Measurements from ENCODE around the gene HS3ST4. TPM values are rescaled to one million over a fixed set of nuclear protein-coding genes. Genes with fewer than 3 reads are reported as not detected.
A peak's percentile ranks its signal among the peaks of the same experiment; 100 is the strongest.

HS3ST4 gene
- total and polyA plus RNA-seq, 2 experiments from 2014 or later: 0.44 to 2.1 TPM

DNA sequence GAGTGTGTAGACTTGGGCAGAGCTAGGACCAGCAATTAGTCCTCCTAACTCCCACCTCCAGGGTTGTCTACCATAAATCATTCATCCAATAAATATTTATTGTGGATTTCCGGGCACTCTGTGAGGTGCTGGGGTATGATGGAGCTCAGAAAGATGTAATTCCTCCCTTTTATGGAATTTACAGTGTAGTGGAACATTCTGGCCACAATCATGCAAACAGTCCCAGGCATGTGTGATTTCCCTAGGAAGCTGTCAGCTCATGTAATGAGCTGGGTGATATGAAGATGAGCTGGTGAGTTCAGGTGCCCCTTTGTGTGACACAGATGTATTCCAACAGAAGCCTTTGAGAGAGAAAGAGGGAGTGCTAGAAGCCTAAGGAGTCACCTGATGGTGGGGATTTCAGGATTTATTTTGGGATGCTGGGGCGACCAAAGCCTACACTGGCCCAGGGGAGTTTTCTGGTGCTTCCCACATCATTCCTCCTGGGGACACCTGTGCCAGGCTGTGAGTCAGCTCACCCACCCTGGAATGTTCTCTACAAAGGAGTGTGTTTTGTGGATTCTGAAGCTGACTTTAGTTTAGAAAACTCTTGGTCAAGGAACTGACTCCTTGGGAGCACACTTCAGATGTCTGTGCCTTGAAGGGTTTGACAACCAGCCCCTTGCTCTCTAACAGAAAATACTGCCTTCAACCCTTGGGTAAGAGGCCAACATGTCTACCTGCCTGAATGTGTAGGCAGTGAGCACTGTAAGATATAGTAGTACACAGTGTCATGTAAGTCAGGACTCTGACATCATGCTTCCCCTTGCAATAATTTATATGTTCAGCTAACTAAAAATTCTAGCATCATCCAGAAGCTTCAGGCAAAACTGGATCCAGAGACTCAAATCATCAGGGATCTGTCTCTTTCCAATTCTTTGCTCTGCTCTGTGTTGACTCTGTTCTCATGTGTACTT lies 42.9 kb downstream of the HS3ST4 start:
- no peaks in the 10 kb centered on the region for H3F3A ChIP-seq (replicated peaks; ENCODE audit: low read depth)
- no peak for DNase-seq (ENCODE audit: low spot score)
- H3K4me3 Mint-ChIP-seq: no peak overlapping the region
- no peak overlapping the region for H3K4me3 ChIP-seq
- H3K27me3 Mint-ChIP-seq (ENCODE audit: insufficient read depth, low read depth, poor library complexity): no peaks in the 10 kb centered on the region
- H3K79me2 ChIP-seq (replicated peaks; ENCODE audit: insufficient read depth): no peaks in the 10 kb centered on the region
- no peak for ATAC-seq
- no peak overlapping the region for H2AFZ ChIP-seq
- no peaks in the 10 kb centered on the region; the same call in 1 of the 3 replicates for H3K36me3 Mint-ChIP-seq (ENCODE audit: low read depth)
- H3K27ac ChIP-seq (ENCODE audit: low read depth): no peak overlapping the region
- H3K9me2 ChIP-seq (ENCODE audit: insufficient read depth): no peaks in the 10 kb centered on the region
- no peak for TF ChIP-seq NANOG (IDR thresholded peaks at IDR 0.05; ENCODE audit: borderline replicate concordance)
- peaks cover 2% of the 10 kb centered on the region; the same call in 1 of the 3 replicates for H3K4me1 Mint-ChIP-seq
- peaks cover 83% of the 10 kb centered on the region for H3K9me3 Mint-ChIP-seq
- H3K4me1 ChIP-seq (ENCODE audit: insufficient read depth): no peaks in the 10 kb centered on the region
- no peak overlapping the region for H3K4me2 ChIP-seq
- no peak overlapping the region for H3K27ac Mint-ChIP-seq
- H4K20me1 ChIP-seq (replicated peaks; ENCODE audit: insufficient read depth): no peaks in the 10 kb centered on the region
- H3K36me3 ChIP-seq (ENCODE audit: insufficient read depth): no peaks in the 10 kb centered on the region
- H3K27me3 ChIP-seq (ENCODE audit: insufficient read depth): no peaks in the 10 kb centered on the region

DNA sequence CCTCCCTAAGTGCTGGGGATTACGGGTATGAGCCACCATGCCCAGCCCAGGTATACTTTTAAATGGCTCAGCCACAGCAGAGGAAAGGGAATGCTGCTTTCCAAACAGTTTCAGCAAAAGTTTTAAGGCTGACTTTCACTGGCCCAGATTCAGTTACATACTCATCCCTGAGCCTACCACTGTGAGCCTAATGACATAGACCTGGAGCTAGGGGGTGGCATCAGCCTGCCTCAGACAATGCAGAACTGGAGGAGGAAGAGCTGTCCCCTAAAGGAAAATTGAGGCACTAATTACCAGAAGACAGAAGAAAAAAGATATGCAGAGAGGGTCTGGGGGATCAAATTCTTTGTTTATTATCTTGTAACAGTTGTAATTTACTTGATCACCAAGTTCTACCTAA lies 43.9 kb downstream of the HS3ST4 start:
- H3K27me3 ChIP-seq (ENCODE audit: insufficient read depth): no peaks in the 10 kb centered on the region
- no peak overlapping the region for H3K4me2 ChIP-seq
- DNase-seq (ENCODE audit: low spot score) (peak; percentile 3), ATAC-seq (peak; percentile 53; the same call in 2 of the 3 replicates)
- H2AFZ ChIP-seq: no peak overlapping the region
- Mint-ChIP-seq H3K9me3 (peaks cover 82% of the 10 kb centered on the region), H3K27me3 (ENCODE audit: insufficient read depth, low read depth, poor library complexity) (no peaks in the 10 kb centered on the region), H3K27ac (no peak overlapping the region), H3K36me3 (ENCODE audit: low read depth) (no peaks in the 10 kb centered on the region; the same call in 1 of the 3 replicates), H3K4me3 (no peak overlapping the region), H3K4me1 (peaks cover 4% of the 10 kb centered on the region; the same call in 1 of the 3 replicates)
- TF ChIP-seq CREB1 (CRISPR knock-in tag; IDR thresholded peaks at IDR 0.05; ENCODE audit: low read depth) (no peak), EZH2 (IDR thresholded peaks at IDR 0.05; ENCODE audit: low read depth, unreplicated experiment) (no peak), ZNF114 (CRISPR knock-in tag; IDR thresholded peaks at IDR 0.05) (no peak), STAT1 (IDR thresholded peaks at IDR 0.05; ENCODE audit: unreplicated experiment) (no peak)
- TF ChIP-seq, protein P1, sequence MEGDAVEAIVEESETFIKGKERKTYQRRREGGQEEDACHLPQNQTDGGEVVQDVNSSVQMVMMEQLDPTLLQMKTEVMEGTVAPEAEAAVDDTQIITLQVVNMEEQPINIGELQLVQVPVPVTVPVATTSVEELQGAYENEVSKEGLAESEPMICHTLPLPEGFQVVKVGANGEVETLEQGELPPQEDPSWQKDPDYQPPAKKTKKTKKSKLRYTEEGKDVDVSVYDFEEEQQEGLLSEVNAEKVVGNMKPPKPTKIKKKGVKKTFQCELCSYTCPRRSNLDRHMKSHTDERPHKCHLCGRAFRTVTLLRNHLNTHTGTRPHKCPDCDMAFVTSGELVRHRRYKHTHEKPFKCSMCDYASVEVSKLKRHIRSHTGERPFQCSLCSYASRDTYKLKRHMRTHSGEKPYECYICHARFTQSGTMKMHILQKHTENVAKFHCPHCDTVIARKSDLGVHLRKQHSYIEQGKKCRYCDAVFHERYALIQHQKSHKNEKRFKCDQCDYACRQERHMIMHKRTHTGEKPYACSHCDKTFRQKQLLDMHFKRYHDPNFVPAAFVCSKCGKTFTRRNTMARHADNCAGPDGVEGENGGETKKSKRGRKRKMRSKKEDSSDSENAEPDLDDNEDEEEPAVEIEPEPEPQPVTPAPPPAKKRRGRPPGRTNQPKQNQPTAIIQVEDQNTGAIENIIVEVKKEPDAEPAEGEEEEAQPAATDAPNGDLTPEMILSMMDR (conservative IDR thresholded peaks at IDR 0.05; ENCODE audit: low read depth in 2 of 2): peak in 1 of 2 experiments; percentile 37; a peak in 2 of 4 replicates
- TF ChIP-seq, protein P2, sequence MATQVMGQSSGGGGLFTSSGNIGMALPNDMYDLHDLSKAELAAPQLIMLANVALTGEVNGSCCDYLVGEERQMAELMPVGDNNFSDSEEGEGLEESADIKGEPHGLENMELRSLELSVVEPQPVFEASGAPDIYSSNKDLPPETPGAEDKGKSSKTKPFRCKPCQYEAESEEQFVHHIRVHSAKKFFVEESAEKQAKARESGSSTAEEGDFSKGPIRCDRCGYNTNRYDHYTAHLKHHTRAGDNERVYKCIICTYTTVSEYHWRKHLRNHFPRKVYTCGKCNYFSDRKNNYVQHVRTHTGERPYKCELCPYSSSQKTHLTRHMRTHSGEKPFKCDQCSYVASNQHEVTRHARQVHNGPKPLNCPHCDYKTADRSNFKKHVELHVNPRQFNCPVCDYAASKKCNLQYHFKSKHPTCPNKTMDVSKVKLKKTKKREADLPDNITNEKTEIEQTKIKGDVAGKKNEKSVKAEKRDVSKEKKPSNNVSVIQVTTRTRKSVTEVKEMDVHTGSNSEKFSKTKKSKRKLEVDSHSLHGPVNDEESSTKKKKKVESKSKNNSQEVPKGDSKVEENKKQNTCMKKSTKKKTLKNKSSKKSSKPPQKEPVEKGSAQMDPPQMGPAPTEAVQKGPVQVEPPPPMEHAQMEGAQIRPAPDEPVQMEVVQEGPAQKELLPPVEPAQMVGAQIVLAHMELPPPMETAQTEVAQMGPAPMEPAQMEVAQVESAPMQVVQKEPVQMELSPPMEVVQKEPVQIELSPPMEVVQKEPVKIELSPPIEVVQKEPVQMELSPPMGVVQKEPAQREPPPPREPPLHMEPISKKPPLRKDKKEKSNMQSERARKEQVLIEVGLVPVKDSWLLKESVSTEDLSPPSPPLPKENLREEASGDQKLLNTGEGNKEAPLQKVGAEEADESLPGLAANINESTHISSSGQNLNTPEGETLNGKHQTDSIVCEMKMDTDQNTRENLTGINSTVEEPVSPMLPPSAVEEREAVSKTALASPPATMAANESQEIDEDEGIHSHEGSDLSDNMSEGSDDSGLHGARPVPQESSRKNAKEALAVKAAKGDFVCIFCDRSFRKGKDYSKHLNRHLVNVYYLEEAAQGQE (IDR thresholded peaks at IDR 0.05; ENCODE audit: unreplicated experiment): no peak
- TF ChIP-seq, protein P3, sequence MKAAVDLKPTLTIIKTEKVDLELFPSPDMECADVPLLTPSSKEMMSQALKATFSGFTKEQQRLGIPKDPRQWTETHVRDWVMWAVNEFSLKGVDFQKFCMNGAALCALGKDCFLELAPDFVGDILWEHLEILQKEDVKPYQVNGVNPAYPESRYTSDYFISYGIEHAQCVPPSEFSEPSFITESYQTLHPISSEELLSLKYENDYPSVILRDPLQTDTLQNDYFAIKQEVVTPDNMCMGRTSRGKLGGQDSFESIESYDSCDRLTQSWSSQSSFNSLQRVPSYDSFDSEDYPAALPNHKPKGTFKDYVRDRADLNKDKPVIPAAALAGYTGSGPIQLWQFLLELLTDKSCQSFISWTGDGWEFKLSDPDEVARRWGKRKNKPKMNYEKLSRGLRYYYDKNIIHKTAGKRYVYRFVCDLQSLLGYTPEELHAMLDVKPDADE (IDR thresholded peaks at IDR 0.05): no peak
- H3K4me3 ChIP-seq: no peak overlapping the region
- 0 out of 2 replicates have a peak, but pooled peaks cover 2% of the 10 kb centered on the region for H3K36me3 ChIP-seq (ENCODE audit: insufficient read depth)
- H3K9me2 ChIP-seq (ENCODE audit: insufficient read depth): no peaks in the 10 kb centered on the region
- no peaks in the 10 kb centered on the region for H3F3A ChIP-seq (replicated peaks; ENCODE audit: low read depth)
- H4K20me1 ChIP-seq (replicated peaks; ENCODE audit: insufficient read depth): no peaks in the 10 kb centered on the region
- H3K79me2 ChIP-seq (replicated peaks; ENCODE audit: insufficient read depth): no peaks in the 10 kb centered on the region
- H3K27ac ChIP-seq (ENCODE audit: low read depth): no peak overlapping the region
- H3K4me1 ChIP-seq (ENCODE audit: insufficient read depth): no peaks in the 10 kb centered on the region
